Jurkat, Clone E6-1 (cell line): ENCODE results near the gene RPS15A.
"Not testable (repeated sequence)": the region's sequence is repeated elsewhere in the genome, so short reads cannot be mapped to it uniquely, and the experiment has no call there.

ENCODE experiments used
- DNase-seq: peaks from one replicate; pipeline ENCODE4 v3.0.0-alpha.2; 2011; ENCODE audit warnings: low read depth, low spot score
- H3K4me3 ChIP-seq: 2 replicates; pipeline ENCODE4 v1.5.1; 2011; ENCODE audit warnings: mild to moderate bottlenecking, low read length, control low read depth, moderate library complexity

The RPS15A gene

GRCh38 chr16:18800293-18800692, 10.2 kb upstream of the RPS15A start:
- H3K4me3 ChIP-seq, result peak overlapping the region; percentile 90
- DNase-seq, result no peak

DNA sequence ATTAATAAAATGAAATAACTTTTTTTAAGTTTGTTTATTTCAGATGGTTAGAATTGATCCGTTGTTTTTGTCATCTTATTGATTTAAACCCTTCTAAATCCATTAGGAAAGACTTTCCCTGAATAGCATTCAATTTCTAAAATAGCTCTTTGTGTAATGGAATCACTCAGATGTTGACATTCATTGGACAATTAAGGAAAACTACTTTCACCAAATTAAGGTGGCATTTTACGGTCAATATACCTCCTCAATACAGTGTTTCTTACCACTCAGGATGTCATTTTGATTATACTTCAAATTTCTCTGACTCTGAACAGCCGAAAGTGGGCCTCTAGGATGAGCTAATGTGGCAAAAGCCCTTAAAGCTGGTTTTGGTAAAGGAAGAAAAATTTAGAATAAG, 9.4 kb upstream of the RPS15A start:
- no peak overlapping the region for H3K4me3 ChIP-seq
- no peak for DNase-seq

GRCh38 chr16:18797746-18798145, 7.6 kb upstream of the RPS15A start:
- H3K4me3 ChIP-seq, result no peak overlapping the region
- no peak for DNase-seq

GRCh38 chr16:18796377-18796776, 6.2 kb upstream of the RPS15A start:
- no peak for DNase-seq

GRCh38 chr16:18792836-18793433, 2.8 kb upstream of the RPS15A start:
- no peak overlapping the region for H3K4me3 ChIP-seq

More at GRCh38 chr16:18796377-18796776, 6.2 kb upstream of the RPS15A start:
- no peak overlapping the region for H3K4me3 ChIP-seq

DNA sequence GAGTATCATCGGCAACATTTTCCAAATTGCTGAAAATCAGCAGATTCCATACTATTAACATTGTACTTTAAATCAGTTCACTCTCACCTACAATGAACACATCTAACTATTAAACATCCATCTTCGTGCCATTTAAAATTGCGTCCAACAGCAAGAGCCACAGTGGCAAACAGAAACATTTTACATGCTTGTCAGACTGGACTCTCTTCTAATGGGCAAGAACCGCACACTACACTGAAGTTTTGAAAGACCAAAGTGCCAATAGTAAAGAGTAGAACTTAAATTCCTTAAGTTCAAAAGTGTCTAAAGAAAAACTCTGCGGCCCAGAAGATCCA, 652 bp downstream of the RPS15A start:
- H3K4me3 ChIP-seq, result peak overlapping the region; percentile 81
- DNase-seq, result no peak

More at GRCh38 chr16:18792836-18793433, 2.8 kb upstream of the RPS15A start:
- DNase-seq, result no peak

GRCh38 chr16:18788828-18789514, 1.2 kb downstream of the RPS15A start:
- no peak for DNase-seq
- peak overlapping the region; percentile 81 for H3K4me3 ChIP-seq

DNA sequence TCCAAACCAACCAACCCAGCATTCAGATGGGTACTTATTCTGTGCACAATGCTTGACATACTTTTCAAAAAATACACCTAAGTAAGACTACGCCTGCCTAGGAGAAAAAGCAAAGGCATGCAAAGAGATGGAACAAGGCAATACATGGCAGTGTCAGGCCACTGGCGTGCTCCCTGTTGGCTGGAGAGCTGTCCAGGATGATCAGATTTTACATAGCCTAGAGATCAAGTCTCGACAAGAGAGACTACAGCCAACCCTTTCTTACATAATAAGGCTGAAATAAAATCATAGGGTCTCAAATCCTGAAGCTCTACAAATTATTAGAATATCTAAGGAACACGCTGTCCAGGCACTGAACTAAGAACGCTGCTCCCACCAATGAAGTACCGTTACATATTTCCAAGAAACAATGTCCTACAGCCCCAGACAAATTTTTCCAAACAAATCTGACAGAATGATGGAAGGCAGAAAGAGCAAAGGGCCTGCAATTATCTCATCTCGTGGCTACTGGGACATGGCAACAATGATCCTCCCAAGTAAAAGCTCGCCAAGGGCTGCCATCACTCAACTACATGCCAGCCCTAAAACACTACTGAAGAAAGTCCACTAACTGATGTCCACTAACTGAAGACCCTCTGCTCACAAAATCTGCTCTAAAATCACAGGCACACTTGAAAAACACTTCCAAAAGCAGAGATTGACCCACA, 5.1 kb downstream of the RPS15A start:
- no peak overlapping the region for H3K4me3 ChIP-seq
- no peak for DNase-seq

DNA sequence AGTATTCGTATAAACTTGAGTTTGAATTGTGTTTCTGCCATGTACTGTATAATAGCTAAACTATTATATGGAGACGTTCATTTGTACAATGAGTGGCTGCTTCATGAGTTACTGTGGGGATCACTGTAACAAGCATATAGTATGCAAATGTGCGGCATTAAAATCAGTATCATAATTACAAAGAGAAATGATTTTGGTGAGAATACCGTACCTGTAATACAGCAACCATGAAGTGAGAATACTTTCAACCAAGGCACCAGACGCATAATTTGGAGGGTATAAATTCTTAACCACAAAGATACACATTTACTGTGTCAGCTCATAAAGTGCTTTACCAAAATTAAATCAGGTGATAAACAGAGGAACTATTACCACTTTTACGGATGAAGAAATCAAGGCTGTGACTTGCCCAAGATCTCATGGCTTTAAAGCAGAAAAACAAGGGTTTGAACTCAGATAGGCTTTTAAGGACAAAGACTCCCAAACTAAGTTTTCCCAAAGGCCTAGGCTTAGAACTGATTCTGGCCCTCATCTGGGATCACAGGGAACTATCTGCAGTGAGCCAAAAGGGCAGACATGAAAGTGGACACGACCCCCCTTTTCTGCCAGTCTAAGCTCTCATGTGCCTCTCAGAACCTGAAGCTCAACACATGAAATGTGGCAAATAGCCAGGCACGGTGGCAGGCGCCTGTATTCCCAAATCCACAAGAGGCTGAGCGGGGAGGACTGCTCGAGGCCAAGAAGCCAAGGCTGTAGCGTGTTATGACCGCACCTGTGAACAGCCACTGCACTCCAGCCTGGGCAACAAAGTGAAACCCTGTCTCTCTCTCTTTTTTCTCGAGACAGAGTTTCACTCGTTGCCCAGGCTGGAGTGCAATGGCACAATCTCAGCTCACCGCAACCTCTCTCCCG, 6.4 kb downstream of the RPS15A start:
- no peak for DNase-seq
- H3K4me3 ChIP-seq, result no peak overlapping the region

GRCh38 chr16:18782697-18783429, 7.3 kb downstream of the RPS15A start:
- DNase-seq, result no peak
- no peak overlapping the region for H3K4me3 ChIP-seq

DNA sequence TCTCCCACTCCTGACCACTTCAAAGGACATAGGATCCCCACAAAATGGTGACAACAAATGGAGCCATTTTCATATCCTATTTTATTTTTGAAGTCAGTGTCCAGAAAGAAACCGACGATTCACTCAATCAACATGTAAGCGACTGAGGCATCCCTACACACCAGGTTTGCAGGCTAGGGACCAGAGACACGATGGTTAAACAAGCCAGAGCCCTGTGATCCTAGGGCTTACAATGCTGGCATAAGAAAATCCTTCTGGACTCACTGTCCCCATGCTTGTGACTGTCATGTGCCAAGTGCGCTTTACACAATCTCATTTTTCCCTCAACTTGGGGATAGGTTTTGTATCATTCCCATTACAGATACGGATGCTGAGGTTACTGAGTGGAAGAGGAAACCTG, 8.9 kb downstream of the RPS15A start:
- not testable (repeated sequence) for H3K4me3 ChIP-seq, DNase-seq

DNA sequence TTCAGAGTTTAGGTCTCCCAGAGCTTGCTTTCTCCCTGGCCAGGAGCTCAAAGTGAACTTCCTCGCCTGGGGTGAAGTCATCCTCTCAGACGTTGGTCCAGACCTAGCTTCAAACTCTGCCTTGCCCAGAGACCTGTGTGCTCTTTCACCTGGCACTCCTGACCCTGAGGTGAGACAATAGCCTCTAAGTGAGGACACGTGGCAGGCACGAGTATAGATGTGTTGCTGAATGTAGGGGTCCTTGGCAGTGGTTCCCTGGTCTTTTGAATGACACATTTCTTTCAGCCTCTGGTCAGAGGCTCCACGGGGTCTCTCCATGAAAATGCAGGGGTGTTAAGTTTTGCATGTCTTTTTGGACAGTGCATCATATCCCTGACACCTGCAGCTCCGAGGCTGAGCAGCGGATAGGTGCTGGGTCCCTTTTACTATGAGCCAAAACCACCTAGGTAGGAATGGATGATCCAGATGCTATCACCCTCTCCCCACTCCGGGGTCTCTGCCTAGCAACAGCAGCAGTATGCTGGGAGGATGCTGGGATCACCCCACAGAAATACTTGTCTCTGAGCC, 9.6 kb downstream of the RPS15A start:
- not testable (repeated sequence) for H3K4me3 ChIP-seq, DNase-seq

- not testable (repeated sequence) for H3K4me3 ChIP-seq, DNase-seq
Measured at GRCh38 chr16:18777664-18778063, 12.5 kb downstream of the RPS15A start.

- not testable (repeated sequence) for H3K4me3 ChIP-seq, DNase-seq
Measured at GRCh38 chr16:18776334-18776733, 13.8 kb downstream of the RPS15A start.

GRCh38 chr16:18774651-18775050, 15.5 kb downstream of the RPS15A start:
- DNase-seq, H3K4me3 ChIP-seq: not testable (repeated sequence)

DNA sequence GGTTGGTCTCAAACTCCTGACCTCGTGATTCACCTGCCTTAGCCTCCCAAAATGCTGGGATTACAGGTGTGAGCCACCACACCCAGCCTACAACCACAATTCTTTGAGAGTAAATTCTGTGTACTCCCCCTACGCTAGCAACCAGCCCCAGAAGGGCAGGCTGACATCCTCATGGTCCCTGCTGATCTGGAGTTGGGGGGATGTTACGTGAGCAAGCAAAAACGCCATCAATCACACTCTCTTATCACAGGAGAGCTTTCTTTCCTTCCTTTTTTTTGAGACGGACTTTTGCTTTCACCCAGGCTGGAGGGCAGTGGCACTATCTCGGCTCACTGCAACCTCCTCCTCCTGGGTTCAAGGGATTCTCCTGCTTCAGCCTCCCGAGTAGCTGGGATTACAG, 18.0 kb downstream of the RPS15A start:
- H3K4me3 ChIP-seq, DNase-seq: not testable (repeated sequence)

DNA sequence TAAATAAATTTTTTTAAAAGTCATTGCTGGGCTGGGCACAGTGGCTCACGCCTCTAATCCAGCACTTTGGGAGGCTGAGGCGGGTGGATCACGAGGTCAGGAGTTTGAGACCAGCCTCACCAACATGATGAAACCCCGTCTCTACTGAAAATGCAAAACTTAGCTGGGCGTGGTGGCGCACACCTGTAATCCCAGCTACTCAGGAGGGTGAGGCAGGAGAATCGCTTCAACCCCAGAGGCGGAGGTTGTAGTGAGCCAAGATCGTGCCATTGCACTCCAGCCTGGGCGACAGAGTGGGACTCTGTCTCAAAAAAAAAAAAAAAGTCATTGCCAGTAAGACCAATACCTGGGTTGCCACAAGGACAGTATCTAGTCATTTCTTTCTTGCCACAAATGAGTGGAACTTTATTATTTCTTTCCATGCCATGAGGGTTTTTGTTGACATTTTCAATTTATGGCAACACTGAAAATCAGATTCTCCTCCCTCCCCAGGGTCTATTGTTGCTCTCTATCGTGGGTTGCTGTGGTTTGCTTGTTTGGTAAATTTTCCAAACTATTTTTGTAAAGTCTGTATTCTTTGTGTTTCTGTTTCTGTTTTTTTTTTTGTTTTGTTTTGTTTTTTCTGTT, 19.7 kb downstream of the RPS15A start:
- not testable (repeated sequence) for H3K4me3 ChIP-seq, DNase-seq

- not testable (repeated sequence) for DNase-seq, H3K4me3 ChIP-seq
Measured at GRCh38 chr16:18767217-18767616, 22.9 kb downstream of the RPS15A start.
